ENCODE data around the gene NUDT17.
A peak's percentile ranks its signal among the peaks of the same experiment; 100 is the strongest.

The NUDT17 gene

DNA sequence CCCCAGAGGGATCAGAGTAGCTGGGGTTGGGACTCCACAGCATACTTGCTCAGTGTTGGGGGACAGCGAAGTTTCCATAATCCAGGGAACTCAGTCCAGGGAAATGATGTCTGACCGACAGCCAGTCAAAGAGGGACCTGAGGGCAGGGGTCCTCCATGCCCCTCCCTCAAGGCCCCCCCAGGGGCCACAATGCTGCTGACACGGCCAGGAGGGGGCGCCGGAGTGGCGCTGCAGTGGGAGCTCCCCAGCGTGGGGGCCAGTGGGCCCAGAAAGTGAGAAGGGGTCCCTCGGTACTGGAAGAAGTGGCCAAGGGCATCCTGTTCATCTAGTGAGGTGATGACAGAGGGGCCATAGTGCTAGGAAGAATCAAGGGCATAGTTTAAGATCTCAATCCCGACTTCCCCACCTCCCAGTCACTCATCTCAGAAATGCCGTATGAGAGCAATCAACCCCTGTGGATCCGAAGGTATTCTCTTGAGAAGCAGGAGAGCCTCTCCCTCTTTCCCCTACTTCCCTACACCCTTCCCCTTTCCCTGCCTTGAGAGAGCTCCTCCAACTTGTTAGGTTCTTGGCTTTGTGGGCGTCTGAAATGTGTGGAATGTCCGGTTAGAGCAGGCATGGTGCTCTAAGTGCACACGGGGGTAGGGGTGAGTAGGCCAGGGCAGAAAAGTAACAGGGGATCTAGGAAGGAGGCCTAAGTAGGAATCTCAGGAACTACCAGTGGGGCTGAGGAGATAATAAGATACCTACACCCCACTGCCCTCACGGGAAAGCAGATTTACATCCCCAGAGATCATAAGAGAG is 4.1 kb downstream of the NUDT17 start:
- DNase-seq: no peak

DNA sequence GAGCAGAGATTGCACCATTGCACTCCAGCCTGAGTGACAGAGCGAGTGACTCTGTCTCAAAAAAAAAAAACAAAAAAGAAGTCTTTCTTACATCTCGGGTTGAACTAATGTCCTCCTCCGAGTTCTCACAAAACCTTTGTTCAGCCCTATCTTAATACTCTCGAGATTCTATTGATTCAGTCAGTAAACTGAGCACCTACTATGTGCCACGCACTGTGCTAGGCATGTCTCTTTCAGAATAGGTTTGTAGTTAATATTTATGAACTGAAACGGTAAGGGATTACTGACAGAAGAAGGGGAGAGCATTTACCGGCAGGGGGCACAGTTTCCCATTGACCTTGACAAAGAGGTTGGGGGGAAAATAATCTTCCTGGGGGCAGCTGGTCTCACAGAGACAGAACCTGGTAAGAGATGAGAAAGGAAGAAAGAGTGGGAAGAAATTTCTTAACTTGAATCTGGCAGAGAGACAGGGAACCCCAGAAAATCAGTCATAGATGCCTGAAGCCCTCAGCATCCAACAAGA is 10.1 kb downstream of the NUDT17 start:
- no peak for DNase-seq

DNA sequence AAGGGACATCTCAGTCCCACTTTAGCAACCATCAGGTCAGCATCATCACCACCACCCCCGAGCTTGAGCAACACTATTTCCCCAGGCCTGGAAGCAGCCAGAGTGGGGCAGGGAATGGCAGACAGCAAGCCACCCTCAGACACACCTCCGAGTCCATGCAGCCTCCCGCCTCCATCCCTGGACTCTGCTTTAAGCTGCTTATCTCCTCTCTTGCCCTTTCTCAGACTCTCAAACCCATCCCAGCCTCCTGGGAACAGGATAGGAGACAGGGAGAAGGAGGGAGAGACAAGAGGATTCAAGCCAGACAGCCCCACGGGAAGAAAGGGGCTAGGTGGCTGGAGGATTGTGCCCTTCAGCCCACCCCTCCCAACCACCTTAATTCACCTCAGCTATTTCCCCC is 11.7 kb downstream of the NUDT17 start:
- DNase-seq: no peak

DNA sequence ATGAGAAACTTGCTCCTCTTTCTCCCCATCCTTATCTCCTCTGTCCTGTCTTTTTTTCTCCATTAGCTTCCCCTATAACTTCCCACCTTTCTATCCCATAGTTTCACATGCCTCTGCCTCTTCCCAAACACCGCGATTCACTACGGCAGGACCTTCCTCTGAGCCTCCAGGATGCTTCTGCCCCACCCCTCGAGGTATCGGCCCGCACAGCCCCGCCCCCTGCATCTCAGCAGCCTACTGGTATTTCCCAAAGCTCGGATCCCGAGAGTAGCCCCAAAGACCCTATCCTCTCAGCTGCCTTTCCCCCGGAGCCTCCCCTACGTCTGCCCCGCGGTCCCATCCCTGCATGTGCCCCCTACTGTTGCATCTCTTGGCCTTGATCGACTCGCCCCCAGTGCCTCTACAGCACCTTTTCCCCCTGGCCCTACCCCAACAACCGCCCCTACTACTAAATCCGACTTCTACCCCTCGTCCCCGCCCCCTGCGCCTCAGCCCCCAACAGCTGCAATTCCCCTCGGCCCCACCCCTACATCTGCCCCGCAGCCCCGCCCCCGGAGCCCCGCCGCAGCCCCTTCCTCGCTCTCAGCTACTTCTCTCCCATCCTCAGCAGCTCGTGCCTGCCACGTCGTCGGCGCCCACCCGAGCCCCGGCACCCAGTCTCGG is 12.9 kb downstream of the NUDT17 start:
- DNase-seq: peak; percentile 81

DNA sequence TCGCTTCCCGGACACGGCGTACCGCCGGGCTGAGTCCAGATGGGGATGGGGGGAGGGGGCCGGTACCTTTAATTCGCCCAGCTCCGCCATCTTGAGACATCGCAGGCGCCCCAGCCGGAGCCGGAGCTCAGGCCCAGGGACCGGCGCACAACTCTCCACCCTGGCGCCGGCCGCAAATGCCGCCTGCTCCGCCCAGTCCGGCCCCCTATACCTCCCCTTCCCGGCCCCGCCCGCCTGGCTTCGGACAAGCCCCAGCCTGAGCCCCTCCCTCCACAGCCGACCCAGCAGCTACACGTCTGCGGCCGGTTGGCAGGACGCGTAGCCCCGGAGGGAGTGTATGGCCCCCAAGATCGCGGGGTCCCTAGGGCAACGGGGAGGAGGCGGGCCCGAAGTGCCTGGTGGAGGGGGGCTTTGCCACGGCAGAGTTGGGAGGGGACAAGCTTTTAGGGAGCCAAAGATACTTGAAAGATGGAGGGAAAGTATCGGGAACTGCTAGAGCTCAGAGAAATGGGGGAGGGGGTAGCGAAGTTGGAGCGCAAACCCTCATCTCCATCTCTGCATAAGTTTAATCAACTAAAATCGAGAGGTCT is 13.6 kb downstream of the NUDT17 start, which contains the start of gene PIAS3:
Gene PIAS3 (minus strand): TSS at position 181 of the 590 bp plus-strand sequence. CDS start 91 bp downstream, at position 90.
- peak; percentile 94 for DNase-seq

DNA sequence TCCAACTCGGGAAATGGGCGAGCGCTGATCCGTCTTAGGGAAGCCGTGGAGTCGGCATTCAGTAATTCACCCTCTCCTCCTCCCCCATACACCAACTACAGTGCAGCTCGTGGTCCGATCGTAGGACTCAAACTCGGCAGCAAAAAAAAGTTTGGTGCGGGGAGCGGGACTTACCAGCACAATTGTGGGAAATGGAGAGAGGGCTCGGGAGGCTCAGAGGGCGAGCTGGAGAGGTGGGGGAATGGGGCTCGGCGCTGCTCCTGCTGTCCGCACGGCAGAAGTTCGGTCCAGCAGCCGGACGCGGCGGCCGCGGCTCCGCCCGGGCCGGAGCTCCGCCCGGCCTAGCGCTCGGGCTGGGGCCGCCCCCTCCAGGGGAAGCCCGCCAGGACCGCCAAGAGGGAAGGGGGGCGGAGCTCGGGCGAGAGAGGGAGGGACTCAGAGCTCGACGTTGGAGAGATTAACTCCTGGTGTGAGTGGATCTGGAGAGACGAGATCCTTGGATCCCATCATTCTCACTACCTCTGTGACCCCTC is 14.1 kb downstream of the NUDT17 start:
- DNase-seq: peak; percentile 85

DNA sequence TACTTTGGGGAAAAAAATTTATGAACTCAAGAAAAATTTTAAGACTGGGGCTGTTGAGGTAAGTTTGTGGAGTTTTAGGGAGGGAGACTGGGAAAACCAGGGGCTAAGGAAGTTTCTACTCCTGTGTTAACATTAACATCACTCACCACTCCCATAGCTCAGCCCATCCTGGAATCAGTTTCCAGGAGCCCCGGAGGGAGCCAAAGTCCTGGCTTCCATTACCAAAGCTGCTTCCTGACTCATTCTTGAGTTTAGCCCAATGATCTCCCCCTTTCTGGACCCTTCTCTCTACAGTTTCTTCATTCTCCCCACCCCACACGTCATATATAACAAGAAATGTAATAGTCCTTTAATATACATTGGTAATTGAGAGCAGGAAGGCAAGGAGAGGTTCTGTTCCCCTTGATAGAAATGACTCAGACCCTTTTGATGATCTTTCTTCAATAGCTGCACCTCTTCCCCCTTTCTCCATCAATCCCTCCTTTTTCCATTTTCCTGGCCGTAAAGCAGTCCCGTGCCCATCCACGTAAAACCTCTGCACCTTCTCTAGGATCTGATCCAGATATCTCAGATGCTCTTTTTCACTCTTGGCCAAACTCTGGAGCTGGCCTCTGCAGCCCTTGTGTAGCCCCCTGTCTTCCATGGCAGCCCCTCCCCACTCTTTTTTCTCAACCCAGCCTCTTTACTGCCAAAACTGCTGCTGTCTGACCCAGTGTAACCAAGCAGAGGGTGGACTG is 18.0 kb downstream of the NUDT17 start:
- no peak for DNase-seq

DNA sequence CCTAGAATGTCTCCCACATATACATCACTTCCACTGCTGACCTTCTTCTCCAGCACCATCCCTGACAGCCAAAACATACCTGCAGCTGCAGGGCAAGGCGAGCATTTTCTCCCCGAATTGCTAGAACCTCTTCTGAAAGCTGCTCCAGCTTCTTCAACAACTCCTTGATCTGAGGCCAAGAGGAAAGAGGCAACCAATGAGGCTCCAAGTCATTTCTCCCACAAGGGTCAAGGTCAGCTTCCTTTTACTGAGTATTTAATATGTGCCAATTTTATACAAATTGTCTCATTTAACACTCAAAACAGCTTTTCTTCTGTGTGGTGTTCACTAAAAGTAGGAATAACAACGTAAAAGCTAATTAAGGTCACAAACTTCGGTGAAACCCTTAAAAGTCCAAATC is 22.8 kb downstream of the NUDT17 start:
- no peak for DNase-seq

DNA sequence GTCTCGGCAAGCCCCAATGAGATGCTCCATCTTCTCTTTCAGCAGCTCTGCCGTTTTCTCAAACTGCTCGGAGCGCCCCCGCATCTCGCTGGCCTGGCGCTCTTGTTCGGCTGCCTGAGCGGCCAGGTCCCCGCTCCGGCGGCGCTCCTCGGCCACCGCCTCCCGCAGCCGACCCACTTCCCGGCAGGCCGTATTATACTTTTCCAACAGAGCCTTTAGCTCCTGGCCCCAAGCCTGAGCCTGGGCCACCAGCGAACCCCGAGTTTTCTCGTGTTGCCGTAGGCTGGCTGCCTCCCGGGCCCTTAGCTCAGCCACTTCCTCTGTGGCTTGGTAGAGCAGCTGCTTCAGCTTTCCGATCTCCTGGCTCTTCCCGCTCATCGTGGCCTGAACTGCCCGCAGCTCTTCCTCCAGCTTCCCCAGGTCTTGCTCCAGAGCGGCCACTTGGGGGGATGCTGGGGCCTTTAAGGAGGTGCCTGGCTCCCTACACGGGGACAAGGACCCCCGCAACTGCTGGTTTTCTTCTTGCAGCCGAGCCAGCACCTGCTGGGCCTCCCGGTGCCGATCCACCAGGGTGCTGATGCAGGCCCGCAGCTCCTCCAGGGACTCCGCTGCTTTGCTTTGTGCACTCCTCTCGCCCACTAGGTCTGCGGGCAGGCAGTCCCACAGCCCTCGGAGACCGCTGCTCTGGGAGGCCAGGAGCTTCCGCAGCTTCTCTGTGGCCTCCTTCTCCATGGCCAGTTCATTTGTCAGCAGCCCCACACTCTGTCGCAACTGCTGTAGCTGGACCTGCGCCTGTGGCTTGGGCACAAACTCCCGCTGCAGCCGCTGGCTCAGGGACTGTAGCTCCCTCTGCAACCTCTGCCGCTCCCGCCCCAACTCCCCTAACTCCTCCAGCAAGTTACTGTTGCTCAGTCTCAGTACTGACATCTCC is 26.8 kb downstream of the NUDT17 start:
- no peak for DNase-seq

DNA sequence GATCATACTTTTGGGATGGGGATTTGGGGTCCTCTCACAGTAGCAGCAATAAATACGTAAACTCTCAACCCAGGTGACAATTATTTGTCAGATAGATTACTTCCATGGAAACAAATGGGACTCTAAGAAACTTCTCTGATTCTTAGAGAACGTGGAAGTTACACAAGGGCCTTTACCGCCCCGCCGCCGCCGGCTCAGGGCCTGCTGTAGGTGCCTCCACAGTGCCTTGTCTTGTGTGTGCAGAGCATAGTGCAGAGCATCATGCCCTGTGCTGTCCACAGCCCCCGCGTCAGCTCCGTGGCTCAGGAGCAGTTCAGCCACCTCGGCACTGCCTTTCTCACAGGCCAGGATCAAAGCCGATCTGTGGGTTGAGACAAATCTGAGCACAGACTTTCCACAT is 29.2 kb downstream of the NUDT17 start:
- DNase-seq: no peak

DNA sequence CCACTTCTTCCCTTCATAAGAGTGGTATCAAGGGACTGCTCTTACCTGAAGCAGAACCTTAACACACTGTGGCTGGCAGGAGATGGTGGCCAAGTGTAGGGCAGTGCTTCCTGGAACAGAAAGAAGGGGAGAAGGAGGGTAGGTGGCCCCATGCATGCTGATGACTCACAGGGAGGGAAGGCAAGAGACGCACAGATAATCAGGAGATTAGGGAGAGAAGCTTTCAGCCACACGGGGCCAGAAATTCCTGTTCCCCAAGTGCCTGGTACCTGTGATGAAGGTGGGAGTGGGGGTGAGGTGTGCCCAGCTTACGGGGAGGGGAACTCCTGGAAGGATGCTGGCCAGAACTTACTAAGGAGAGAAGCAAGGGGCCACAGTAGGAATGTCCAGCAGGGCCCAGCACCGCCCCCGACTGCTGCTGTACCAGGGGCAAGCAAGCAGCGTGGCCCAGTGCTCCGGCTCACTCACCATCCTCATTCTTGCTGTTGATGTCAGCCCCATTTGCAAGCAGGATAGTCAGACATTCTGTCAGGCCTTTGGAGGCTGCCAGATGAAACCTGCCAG is 32.6 kb downstream of the NUDT17 start:
- DNase-seq: no peak

DNA sequence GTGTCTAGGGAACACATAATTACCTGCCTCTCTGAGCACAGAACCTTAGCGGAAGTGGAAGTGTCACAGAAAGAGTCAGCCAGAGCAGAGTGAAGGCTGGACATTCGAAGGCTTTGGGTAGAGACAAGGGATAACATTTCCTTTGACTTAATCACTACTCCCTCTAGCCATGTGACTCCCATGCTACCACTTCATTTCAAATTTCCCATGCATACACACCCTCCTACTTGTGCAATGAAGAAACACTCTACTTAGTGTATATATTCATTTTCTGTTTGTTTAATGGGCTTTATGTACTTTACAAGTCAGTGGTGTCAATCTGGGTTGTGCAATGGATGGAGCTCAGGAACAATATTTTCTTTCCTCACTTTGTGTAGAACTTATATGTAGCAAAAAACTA is 33.3 kb downstream of the NUDT17 start:
- DNase-seq: no peak

DNA sequence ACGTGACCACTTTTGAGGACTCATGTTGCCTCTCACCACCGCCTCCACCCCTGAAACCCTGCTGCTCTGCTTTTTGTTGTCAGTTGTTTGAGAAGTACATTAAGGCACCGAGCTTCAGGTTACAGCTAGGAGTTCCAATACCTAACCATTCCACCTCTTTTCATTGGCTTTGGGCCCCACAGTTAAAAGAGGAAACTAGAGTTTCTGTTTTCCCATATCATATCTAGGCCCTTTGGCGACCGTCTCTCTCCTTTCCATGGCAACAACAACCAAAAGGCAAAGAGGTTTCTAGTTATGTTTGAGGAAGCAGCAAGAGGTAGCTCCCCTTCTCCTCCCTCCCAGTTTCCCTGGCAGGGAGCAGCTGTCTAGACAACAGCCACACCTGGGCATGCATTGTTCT is 34.3 kb downstream of the NUDT17 start:
- peak; percentile 83 for DNase-seq

DNA sequence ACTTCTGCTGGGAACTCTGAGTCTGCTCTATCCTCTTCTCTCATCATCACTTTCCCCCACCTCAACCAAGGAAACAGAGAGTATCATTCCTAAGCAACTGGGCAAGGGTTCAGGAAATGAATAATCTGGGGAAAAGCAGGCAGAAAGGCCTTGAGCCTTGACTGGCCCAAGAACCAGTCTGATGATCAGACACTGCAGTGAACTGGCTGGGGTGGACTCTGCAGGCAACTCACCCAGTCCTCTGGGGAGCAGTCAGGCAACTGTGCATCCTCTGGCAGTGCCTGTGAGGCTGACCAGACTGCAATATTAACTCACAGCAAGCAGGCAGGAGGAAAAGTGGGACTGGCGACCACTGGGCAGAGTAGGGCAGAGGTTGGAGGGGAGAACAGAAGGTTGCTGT is 39.2 kb downstream of the NUDT17 start:
- no peak for DNase-seq

DNA sequence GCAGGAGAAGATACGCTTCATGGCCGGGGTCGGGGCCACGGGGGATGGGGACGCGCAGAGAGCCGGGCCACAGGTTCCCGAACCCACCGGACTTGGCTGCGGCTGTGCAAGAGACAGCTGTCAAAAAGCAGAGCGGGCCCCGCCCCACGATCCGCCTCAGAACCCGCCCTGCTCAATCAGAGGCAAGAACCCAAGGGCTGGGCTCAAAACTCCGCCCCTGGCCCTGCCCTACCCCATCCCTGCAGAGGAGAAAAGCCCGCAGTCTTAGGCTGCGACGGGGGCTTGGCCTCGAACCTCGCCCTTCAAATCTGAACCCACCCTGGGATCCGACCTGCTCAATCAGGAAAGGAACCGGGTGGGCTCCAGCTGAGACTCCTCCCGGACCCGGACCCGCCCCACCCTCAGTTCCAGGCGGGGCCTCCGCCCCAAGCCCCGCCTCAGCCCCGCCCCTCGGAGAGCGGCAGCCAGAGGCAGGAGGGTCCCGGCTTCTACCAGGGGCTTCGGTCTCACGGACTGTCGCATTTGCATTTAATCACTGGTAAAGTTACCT is 40.4 kb downstream of the NUDT17 start, which contains the start of gene ANKRD35:
Gene ANKRD35 (minus strand): TSS at position 129 of the 550 bp plus-strand sequence. CDS start 108 bp downstream, at position 21.
- peak; percentile 54 for DNase-seq

DNA sequence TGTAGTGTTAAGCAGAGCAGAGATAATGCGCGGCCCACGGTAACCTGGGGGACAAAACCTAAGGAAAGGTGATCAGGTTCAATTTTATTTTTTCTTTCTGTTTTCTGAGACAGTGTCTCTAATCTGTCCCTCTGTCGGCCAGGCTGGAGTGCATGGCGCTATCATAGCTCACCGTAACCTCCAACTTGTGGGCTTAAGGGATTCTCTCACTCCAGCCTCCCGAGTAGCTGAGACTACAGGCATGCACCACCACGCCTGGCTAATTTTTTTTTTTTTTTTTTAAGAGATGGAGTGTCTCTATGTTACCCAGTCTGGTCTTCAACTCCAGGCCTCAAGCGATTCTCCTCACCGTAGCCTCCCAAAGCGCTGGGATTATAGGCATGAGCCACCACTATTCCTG is 41.0 kb downstream of the NUDT17 start:
- no peak for DNase-seq

DNA sequence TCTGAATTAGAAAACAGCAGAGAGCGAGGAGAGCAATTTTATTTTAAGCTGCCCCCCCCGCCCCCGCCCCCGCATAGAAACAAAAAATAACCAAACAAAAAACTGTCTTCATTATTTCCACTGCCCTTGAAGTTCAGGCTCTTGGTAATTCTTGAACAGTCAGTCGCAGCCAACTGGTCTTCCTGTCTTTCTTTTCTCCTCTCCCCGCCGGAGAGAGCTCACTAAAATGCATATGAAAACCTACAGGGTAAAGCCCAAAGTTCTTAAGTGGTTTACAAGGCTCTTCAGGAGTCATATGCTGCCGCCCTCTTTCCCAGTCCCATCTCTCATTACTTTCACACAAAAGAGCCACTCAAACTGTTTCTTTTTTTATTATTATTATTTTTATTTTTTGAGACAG is 41.4 kb downstream of the NUDT17 start:
- DNase-seq: no peak

DNA sequence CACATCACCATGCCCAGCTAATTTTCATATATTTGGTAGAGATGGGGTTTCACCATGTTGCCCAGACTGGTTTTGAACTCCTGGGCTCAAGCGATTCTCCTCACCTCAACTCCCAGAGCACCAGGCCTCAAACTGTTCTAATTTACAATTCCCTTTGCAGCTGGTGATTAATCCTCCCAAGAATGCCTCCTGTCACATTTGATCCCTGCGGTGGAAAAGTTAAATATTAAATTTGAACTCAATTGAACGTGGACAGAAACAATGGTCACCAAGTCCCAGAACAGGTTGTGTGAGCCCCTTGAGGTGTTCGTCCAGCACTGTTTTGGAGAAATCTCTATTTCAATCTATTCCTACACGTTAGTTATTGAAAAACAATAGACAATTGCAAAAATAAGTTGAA is 42.2 kb downstream of the NUDT17 start:
- no peak for DNase-seq

DNA sequence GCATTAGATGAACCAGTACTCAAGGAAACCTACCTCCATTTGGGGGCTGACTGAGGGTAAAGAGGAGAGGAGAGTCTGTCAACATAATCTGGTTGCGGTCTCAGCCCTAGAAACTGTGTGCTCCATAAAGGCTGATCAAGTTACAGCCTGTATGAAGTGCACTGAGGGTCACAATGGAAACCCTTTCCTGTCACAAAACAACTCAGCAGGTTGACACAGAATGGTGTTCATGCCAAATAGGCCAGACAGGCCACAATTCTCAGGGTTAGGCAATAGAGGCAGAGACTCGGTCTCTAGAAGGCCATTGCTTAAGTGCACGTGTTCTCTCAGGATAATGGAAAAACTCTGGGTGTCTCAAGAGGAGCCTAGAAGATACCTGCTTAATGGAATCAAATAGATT is 44.3 kb downstream of the NUDT17 start:
- DNase-seq: no peak

DNA sequence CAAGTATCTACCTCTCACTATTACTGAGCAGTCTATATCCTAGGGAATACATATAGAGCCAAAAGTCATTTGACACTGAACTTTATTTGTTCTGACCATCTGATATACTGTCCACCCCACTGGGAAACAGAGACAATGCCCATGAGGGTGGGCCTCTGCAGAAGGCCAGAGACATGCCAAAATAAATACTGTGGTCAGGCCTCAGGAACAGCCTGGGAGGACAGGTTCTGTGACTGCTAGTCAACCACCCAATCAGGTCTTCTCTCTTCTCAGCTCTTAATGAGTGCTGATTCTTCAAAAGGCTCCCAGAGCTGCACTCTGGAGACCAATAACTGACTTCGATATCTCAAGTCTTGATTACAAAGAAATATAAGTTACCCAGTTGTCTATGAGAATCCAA is 45.7 kb downstream of the NUDT17 start:
- DNase-seq: no peak
